ENCODE measurements around the gene EXOSC9. TPM values are rescaled to one million over a fixed set of nuclear protein-coding genes. Genes with fewer than 3 reads are reported as not detected.

The EXOSC9 gene
- total RNA-seq, 1 donor from 2014 or later, result 41.5 TPM

GRCh38 chr4:121789960-121790829, 10.9 kb upstream of the EXOSC9 start:
- DNase-seq, result peak; percentile 84

GRCh38 chr4:121790976-121791375, 10.1 kb upstream of the EXOSC9 start:
- peak; percentile 4 for DNase-seq

- DNase-seq, result no peak
Observed at GRCh38 chr4:121791481-121791880, 9.6 kb upstream of the EXOSC9 start.

GRCh38 chr4:121792966-121793365, 8.2 kb upstream of the EXOSC9 start:
- no peak for DNase-seq

- DNase-seq, result no peak
Observed at GRCh38 chr4:121794505-121795188, 6.5 kb upstream of the EXOSC9 start.

- DNase-seq, result peak; percentile 31
Observed at GRCh38 chr4:121796283-121796682, 4.8 kb upstream of the EXOSC9 start.

DNA sequence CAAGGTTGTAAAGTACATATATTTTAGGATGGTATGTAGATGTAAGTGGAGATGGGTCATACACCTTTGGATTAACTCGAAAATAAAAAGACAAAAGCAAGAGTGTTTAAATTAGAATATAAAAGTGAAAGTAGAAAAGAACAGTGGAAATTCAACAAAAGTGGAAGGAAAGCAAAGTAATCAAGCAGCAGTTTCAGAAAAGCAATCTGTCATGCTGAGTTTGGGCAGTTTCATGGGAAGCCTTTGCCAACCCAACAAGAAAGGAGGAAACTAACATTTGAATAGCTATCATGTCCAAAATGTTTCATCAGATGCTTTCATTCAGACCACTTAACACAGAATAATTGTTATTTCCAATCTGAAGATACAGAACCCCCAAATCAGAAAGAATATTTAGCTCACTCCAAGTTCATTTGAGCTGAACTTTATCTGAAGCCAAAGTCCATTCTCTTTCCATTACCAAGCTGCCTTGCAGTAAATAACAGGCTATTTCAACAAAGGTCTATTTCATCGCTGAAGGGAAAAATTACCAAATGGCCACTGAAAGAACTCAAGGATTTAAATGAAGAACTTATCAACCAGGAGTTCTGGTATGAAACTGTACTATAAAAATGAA, 1.8 kb upstream of the EXOSC9 start:
- DNase-seq, result no peak

DNA sequence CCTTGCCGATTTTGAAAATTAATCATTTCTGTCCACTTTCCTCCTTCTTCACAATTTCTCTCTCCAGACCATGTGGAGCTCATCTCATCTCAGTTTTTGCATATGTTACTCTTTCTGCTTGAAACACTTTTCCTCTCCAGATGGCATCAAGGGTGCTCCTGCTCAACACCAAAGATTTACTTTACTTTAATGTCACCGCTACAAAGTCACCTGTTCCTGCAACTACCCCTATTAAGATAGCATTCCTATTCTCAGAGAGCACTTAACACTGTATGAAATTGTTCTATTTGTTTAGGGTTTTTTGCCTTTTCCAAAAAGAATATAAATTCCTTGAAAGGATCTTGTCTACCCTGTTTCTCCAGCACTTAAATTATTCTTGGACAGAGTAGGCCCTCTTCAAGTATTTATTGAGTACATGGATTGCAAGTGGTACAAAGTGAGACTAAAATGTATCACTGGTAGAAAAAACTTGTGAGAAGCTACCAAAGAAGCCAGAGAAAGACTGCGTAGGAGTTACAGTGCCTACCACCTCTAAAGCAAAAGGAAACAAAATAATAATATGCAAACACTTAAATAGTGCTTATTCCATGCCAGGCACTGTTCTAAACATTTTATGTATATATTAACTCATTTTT, 1.1 kb upstream of the EXOSC9 start:
- DNase-seq, result no peak

- no peak for DNase-seq
Observed at GRCh38 chr4:121800638-121800960, 524 bp upstream of the EXOSC9 start.

- peak; percentile 29 for DNase-seq
Observed at GRCh38 chr4:121801715-121802075, 572 bp downstream of the EXOSC9 start.

DNA sequence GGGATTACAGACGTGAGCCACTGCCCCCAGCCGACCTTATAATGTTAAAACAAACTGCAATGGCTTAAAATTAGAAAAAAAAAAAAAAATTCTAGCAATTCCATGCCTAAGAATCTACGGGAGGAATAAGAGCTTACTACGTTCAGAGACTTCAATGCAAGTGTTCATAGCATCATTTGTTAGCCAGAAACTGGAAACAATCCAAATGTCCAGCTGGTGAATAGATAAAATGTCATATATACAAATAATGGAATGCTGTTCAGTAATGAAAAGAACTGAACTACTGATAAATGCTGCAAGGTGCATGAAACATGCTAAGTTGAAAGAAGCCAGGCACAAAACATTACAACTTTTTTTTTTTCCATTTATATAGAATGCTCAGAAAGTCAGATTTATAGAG, 5.3 kb downstream of the EXOSC9 start:
- no peak for DNase-seq

- no peak for DNase-seq
Observed at GRCh38 chr4:121811122-121811521, 10.0 kb downstream of the EXOSC9 start.

DNA sequence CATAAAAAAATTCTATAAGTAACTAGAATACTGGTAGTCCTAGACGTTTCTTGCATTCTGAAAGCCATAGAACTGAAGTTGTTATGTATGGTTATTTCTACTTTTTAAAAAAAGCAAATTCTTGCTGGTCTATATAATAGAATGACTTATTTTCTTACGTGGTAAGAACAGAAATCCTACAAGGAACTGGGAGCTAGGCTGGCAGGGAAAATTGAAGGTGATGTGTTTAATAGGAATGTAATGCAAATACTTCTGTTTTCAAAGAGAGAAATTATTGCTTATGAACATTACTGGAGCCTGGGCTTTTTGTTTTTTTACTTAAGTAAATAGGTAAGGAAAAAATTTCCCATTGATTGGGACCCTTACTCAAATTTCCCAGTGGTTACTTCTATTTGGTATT, 13.6 kb downstream of the EXOSC9 start:
- DNase-seq, result no peak

DNA sequence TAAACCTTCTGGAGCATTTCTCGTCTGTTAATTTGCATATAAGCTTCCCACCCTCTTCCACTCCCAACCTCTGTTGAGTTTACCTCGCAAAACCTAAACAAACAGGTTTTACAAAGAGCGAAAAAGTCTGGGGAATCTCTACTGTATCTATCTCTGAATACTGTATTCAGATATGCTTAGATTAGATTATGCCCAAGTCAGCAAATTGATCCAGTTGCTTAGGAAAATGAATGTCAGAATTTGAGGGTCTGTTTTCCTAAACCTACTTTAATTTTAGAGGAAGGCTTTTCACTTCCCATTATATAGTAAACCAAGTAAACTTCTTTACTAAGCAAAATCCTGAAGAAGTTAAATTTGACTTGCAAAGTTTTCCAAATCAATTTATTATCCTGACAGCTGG, 15.9 kb downstream of the EXOSC9 start:
- no peak for DNase-seq

DNA sequence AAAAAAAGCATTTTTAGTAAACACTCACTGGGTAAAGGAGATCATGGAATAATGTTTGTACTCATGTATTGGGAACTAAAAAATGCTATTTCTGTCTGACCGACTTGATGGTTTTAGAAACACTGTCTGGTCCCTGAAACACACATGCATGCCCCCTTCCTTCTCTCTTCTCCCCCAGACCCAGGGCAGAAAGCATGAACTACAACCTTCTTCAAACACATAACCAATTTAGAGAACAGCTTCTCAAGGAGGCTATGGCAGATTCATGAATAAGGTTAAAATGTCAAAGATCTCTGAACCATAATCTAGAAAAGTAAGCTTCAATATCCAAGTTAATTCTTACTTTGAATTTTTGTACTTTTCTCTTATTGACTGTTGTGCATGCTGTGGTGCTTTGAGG, 16.6 kb downstream of the EXOSC9 start:
- no peak for DNase-seq

DNA sequence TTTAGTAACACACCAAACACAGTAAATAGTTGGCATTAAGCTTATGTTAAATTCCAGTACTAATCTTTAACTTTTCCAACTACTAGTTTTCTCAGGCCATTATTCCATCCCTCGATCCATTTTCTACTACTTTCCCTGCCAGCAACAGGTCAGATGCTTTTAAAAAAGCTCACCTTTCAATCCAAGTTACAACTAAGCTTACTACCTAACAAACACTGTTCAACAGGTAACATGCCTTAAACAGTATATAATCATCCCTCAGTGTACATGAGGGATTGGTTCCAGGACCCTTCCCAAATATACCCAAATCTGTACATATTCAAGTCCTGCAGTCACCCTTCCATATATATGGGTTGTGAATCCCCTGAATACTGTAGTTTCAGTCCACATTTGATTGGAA, 17.1 kb downstream of the EXOSC9 start:
- no peak for DNase-seq

DNA sequence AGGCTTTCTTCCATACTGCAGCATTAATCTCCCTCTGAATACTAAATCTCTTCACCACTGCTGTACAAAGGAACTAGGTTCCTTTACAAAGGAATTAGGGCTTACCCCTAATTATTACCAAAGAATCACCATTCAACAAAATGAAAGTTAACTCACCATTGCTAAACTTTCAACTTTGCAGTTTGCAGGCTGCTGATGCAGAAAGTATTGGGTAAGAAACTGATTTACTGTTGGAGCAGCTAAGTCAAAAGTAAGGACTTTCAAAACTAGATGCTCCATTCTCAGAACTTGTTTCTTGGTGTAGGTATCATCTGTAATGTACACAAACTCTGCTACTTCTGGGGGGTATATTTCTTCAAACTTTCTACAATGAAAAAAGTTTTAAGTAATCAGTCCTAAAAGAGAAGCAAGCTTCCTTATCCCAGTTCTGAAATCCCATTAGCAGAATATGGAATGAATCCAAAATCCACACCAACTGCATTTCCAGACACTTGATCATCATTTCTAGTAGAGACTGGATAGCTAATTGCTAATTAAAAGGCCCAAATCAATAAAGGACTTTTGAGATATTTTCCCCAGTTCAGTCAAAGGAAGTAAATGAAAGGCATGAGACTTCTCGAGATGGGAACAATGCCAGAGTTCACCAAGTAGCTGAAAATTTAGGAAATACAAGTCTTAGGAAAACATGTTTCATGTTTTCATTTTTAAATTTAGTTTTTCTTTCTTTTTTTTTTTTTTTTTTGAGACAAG, 18.3 kb downstream of the EXOSC9 start:
- DNase-seq, result peak; percentile 12

DNA sequence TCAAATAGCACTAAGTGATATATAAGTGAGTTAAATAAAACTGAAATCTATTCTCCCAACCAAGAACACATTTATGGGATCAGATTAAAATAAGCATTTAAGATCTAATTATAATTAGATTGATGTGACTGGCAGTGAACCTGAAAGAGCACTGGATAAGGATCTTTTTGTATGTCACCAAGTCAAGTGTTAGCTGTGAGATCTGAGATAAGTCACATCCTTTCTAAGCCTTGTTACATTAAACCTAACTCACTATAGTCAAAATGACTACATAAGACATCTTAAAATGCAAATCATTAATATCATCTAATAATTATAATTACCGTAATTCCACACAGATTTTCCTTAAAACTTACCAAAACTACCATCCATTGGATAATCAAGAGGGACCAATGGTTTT, 20.9 kb downstream of the EXOSC9 start:
- no peak for DNase-seq

- peak; percentile 50 for DNase-seq
Observed at GRCh38 chr4:121822796-121823504, 21.8 kb downstream of the EXOSC9 start.

DNA sequence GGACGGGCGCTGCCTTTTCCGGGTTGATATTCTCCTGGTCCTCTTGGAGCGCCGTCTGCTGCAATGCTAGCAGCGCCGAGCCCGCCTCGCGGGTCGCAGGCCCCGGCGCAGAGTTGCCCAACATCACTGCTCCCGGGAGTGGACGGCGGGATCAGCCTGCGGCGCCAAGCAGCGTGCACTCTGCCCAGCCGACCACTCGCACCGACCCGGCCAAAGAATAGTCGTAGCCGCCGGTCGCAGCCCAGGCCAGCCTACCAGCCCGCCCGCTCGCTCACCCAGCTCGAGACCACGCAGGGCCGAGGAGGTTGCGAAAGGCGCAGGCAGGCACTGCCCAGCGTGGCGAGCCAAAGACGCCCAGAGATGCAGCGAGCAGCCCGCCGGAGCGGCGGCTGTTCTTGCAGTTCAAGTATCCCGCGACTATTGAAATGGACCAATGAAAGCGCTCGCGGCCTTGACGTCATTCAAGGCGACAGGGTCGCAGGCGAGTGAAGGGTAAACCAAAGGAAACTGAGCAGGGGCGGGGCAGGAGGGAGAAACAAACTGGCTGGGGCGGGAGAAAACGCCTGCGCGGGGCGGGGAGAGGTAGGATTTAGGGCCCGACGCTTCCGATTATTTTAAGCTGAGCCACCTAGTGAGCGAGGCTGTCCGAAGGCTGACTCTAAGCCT, 22.5 kb downstream of the EXOSC9 start, which contains the start of gene CCNA2:
Gene CCNA2, minus strand, starts transcription at position 379 of the 666 bp plus-strand sequence. Its CDS starts 255 bp downstream, at position 124.
- peak; percentile 98 for DNase-seq

GRCh38 chr4:121824171-121824527, 23.0 kb downstream of the EXOSC9 start:
- DNase-seq, result no peak
